ENCODE data around the gene INPP1.

GRCh38 chr2:190302052-190302451, 41.3 kb upstream of the INPP1 start:
- TF ChIP-seq CTCF (conservative IDR thresholded peaks at IDR 0.05; ENCODE audit: low read length) (no peak), EZH2phosphoT487 (IDR thresholded peaks at IDR 0.05; ENCODE audit: borderline replicate concordance, low read depth, low read length) (no peak)

Measured in OCI-LY7 (cell line).